Measurements from ENCODE around the gene SMCHD1.

DNA sequence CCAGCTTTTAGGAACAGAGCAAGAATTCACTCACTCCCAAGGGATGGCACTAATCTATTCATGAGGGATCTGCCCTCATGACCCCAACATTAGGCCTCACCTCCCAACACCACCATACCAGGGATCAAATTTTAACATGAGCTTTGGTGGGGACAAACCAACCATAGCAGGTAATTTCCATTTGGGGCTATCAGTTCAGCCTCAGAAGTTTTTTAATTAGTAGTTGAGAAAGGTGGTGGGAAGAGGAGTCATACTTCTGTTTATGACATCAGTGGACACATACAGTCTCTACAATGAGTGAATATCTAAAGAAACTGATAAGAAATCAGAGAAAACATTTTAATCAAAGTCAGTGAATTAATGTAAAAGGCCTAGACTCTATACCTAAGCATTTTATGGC is 131.7 kb downstream of the SMCHD1 start:
- TF ChIP-seq POLR2AphosphoS5 (IDR thresholded peaks at IDR 0.05; ENCODE audit: low read depth) (no peak), EZH2phosphoT487 (IDR thresholded peaks at IDR 0.05; ENCODE audit: unreplicated experiment) (no peak), CREB1 (CRISPR knock-in tag; IDR thresholded peaks at IDR 0.05; ENCODE audit: low read depth) (no peak), EZH2 (IDR thresholded peaks at IDR 0.05; ENCODE audit: low read depth, unreplicated experiment) (no peak), JUNB (IDR thresholded peaks at IDR 0.05; ENCODE audit: unreplicated experiment) (no peak)
- TF ChIP-seq, protein P1, sequence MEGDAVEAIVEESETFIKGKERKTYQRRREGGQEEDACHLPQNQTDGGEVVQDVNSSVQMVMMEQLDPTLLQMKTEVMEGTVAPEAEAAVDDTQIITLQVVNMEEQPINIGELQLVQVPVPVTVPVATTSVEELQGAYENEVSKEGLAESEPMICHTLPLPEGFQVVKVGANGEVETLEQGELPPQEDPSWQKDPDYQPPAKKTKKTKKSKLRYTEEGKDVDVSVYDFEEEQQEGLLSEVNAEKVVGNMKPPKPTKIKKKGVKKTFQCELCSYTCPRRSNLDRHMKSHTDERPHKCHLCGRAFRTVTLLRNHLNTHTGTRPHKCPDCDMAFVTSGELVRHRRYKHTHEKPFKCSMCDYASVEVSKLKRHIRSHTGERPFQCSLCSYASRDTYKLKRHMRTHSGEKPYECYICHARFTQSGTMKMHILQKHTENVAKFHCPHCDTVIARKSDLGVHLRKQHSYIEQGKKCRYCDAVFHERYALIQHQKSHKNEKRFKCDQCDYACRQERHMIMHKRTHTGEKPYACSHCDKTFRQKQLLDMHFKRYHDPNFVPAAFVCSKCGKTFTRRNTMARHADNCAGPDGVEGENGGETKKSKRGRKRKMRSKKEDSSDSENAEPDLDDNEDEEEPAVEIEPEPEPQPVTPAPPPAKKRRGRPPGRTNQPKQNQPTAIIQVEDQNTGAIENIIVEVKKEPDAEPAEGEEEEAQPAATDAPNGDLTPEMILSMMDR (conservative IDR thresholded peaks at IDR 0.05; ENCODE audit: low read depth in 2 of 2) = no peak
- TF ChIP-seq, protein P2, sequence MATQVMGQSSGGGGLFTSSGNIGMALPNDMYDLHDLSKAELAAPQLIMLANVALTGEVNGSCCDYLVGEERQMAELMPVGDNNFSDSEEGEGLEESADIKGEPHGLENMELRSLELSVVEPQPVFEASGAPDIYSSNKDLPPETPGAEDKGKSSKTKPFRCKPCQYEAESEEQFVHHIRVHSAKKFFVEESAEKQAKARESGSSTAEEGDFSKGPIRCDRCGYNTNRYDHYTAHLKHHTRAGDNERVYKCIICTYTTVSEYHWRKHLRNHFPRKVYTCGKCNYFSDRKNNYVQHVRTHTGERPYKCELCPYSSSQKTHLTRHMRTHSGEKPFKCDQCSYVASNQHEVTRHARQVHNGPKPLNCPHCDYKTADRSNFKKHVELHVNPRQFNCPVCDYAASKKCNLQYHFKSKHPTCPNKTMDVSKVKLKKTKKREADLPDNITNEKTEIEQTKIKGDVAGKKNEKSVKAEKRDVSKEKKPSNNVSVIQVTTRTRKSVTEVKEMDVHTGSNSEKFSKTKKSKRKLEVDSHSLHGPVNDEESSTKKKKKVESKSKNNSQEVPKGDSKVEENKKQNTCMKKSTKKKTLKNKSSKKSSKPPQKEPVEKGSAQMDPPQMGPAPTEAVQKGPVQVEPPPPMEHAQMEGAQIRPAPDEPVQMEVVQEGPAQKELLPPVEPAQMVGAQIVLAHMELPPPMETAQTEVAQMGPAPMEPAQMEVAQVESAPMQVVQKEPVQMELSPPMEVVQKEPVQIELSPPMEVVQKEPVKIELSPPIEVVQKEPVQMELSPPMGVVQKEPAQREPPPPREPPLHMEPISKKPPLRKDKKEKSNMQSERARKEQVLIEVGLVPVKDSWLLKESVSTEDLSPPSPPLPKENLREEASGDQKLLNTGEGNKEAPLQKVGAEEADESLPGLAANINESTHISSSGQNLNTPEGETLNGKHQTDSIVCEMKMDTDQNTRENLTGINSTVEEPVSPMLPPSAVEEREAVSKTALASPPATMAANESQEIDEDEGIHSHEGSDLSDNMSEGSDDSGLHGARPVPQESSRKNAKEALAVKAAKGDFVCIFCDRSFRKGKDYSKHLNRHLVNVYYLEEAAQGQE (IDR thresholded peaks at IDR 0.05; ENCODE audit: unreplicated experiment) = no peak
- TF ChIP-seq, protein P3, sequence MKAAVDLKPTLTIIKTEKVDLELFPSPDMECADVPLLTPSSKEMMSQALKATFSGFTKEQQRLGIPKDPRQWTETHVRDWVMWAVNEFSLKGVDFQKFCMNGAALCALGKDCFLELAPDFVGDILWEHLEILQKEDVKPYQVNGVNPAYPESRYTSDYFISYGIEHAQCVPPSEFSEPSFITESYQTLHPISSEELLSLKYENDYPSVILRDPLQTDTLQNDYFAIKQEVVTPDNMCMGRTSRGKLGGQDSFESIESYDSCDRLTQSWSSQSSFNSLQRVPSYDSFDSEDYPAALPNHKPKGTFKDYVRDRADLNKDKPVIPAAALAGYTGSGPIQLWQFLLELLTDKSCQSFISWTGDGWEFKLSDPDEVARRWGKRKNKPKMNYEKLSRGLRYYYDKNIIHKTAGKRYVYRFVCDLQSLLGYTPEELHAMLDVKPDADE (IDR thresholded peaks at IDR 0.05) = no peak
